ENCODE data around the gene SNAPC2.

Gene SNAPC2

DNA sequence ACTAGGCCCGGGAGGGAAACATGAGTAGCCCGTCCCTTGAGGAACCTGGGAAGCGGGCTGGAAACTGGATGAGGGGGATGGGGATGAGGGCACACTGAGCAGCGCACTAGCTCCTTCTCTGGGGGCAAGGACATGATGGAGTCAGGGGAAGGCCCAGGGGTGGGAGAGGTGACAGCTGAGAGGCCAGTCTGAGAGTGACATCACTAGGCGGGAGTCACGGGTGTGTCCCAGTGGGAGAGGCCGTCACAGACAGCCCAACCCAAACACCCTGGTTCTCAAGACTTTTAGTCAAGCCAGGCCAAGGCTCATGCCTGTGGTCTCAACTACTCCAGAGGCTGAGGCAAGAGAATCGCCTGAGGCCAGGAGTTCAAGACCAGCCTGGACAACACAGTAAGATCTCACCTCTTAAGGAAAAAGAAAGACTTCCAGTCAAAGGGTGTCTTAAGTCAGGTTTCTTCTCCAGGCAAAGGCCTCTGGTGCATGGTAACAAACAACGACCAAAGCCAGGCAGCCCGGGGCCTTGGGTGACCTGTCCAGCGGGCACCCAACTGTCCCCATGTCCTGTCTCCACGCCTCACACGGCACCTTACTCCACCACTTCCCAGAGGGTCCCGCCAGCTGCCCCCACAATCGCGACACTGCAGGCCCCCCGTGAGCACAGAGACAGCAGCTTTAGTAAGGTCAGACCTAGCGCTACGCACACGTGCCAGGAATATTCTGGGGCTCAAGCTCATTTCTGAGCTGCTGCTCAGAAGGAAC is 48.8 kb downstream of the SNAPC2 start:
- no peak for DNase-seq (ENCODE audit: low spot score)

DNA sequence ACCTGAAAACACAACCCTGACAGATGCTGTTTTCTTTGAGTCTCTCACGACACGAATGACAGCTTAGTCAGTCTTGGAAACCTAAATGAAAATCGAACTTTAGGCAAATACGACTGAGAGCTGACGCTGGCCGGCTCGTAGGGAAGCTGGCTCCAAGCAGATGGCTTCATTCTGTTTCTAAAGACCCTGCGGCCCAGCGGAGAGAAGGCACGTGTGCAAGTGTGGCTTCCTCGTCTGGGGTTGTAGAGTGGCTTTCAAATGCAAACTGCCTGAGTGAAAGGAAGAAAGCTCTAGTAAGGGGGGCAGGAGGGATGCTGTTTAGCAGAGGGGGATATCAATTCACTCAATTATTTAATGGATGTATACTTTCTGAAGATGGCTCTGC is 49.4 kb downstream of the SNAPC2 start:
- no peak for DNase-seq (ENCODE audit: low spot score)

DNA sequence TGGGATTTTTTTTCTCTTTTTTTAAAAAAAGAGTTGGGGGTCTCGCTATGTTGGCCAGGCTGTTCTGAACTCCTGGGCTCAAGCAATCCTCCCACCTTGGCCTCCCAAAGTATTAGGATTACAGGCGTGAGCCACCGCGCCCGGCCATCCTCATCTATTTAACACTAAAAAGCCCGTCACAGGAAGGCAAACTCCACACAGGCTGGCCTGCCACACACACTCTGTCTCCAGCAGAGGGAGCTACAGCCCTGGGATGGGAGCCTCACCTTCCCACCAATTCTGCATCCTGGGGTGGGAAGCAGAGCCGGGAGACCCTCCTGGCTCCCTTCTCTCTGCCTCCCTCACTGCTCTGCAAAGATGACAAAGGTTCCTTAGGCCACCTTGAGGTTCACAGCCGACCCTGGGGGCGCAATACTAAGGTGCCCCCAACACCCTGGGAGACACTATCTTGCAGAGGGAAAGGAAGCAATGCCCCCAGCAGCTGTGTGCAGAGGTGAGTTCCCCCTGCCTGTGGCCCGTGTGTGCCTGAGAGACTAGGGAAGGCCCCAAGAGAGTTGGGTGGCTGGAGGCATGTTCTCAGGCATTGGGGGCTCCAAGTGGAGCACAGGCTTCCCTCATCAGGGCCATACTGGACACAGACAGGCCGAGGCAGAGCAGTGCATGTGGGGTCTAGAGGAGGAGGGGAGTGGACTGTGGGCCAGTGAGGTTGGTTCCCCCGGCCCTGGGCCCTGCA is 50.7 kb downstream of the SNAPC2 start:
- peak; percentile 8 for DNase-seq (ENCODE audit: low spot score)

DNA sequence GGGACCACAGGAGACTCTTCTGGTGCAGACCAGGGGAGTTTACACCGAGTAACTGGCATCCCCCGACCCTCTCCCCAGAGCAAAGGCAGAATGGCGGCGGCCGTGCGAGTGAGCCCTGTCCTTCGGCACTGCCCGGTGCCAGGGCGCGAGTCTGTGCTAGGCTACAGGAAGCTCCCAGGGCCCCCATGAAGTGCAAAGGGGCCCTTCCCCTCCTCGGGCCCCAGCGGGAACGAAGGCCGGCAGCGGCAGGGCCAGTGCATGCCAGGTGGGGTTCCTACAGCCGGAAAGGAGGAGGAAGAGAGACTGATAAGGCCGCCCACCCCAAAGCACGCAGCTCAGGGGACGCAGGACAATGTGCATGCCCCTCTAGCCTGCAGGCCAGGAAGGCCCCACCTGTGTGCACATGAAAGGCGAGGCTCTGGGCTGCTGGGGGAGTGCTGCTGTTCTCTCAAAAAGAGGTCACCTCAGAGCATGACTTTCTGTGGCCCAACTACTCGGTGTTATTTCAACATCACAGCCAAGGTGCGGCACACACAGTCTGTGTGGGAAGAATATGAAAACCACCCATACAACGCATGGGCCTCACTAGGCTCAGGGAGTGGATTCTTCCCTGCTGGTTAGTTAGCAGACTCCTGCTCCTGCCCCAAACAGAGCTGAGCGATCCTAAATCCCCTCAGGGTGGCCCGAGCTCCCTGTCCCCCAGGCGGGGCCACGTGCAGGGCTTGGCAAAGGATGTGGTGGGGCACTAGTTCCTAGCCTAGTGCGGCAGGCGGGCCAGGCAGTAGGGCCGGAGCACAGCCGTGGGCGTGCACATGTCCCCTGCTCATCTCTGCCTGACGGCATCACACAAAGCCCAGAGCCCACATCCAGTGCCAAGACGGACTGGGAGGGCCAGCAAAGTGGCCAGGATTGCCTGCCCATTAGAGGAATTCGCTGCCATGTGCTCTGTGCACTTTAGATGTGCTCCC is 51.7 kb downstream of the SNAPC2 start:
- no peak for DNase-seq (ENCODE audit: low spot score)

Data from CD4-positive, alpha-beta T cell treated with Interleukin-2 at 100 ng/mL for 4 hours (primary cell).